HCT116 (cell line): ENCODE results near the gene TNNI2. TPM values are rescaled to one million over a fixed set of nuclear protein-coding genes. Genes with fewer than 3 reads are reported as not detected.
"Not testable (repeated sequence)": the region's sequence is repeated elsewhere in the genome, so short reads cannot be mapped to it uniquely, and the experiment has no call there.

Experiments
- ATAC-seq: fragments of 200-7000 bp; cut with Tn5 transposase; 2 replicates; pipeline ENCODE4 v1.9.1; 2020; ENCODE audit warnings: mild to moderate bottlenecking, moderate library complexity
- BruUV-seq: library from RNA; stranded (reverse); fragments of 400-500 nt; replicated peaks from 2 replicates; lab custom pipeline; 2021; lab: Mats Ljungman, UMichigan
- CTCF ChIA-PET: fragments of 300-600 bp; sonication (Branson Sonifier 250); formaldehyde crosslinking; loops from one replicate; lab custom pipeline; 2021; ENCODE audit warnings: antibody characterized with exemption; lab: Charles Lee
- POLR2A ChIA-PET: fragments of 300-600, 350-600 bp; sonication (Branson Sonifier 250); formaldehyde crosslinking; loops from one replicate; lab custom pipeline; 2021; ENCODE audit warnings: antibody characterized with exemption; lab: Charles Lee
- RAD21 ChIA-PET, 2 experiments: fragments of 300-600 bp; sonication (Branson Sonifier 250); formaldehyde crosslinking; loops; one replicate each; lab custom pipeline; 2023; ENCODE audit warnings: low total read pairs in 2 of 2; ENCODE audit not compliant: uncharacterized antibody in 2 of 2, unreplicated experiment in 2 of 2, low non-redundant PET in 1 of 2; lab: Charles Lee
- DNase-seq: peaks from one replicate; pipeline ENCODE4 v3.0.0-alpha.2; 2010; ENCODE audit warnings: low read depth, low spot score
- H2AFZ ChIP-seq: fragments of 200-600 bp; shearing (Covaris generic), sonication (generic); 2 replicates; pipeline ENCODE4 v1.6.1; 2017; ENCODE audit warnings: low read depth, mixed run types, mixed read lengths, antibody characterized with exemption, low read length; ENCODE audit not compliant: poor library complexity, severe bottlenecking
- H3K27ac ChIP-seq: 2 replicates; pipeline ENCODE4 v1.5.1; 2012; ENCODE audit warnings: low read depth, low read length
- H3K27me3 ChIP-seq: fragments of 200-600 bp; sonication (generic); 2 replicates; pipeline ENCODE4 v1.6.1; 2016; ENCODE audit warnings: mixed run types, low read length, mixed read lengths; ENCODE audit not compliant: insufficient read depth
- H3K36me3 ChIP-seq, 2 experiments: fragments of 200-500 bp in 1 of 2; fragments of 200-600 bp in 1 of 2; sonication (Bioruptor generic) in 1 of 2; sonication (generic) in 1 of 2; 2 replicates each; pipeline versions ENCODE4 v1.5.1 to v1.6.1; 2014 to 2016; ENCODE audit warnings: low read length in 2 of 2, inconsistent platforms in 1 of 2, mixed read lengths in 1 of 2, mixed run types in 1 of 2; ENCODE audit not compliant: insufficient read depth in 2 of 2, control insufficient read depth in 1 of 2
- H3K4me1 ChIP-seq, 2 experiments: fragments of 200-600 bp in 1 of 2; sonication (generic) in 1 of 2; 2 replicates each; pipeline versions ENCODE4 v1.5.1 to v1.6.1; 2012 to 2017; ENCODE audit warnings: low read length in 2 of 2, inconsistent platforms in 1 of 2, mild to moderate bottlenecking in 1 of 2, mixed read lengths in 1 of 2, mixed run types in 1 of 2, moderate library complexity in 1 of 2; ENCODE audit not compliant: insufficient read depth in 2 of 2, control insufficient read depth in 1 of 2
- H3K4me2 ChIP-seq: fragments of 200-600 bp; sonication (generic); 2 replicates; pipeline ENCODE4 v1.6.1; 2017; ENCODE audit warnings: mixed run types, low read length, mixed read lengths
- H3K4me3 ChIP-seq, 2 experiments: fragments of 200-600 bp in 1 of 2; sonication (generic) in 1 of 2; replicated peaks in 1 of 2; 2 replicates each; pipeline ENCODE4 v1.5.1; 2011 to 2016; ENCODE audit warnings: low read length in 2 of 2, control low read depth in 1 of 2, low read depth in 1 of 2, mild to moderate bottlenecking in 1 of 2, mixed read lengths in 1 of 2, mixed run types in 1 of 2
- H3K79me2 ChIP-seq: fragments of 200-600 bp; sonication (generic); 2 replicates; pipeline ENCODE4 v1.6.1; 2017; ENCODE audit warnings: mild to moderate bottlenecking, mixed run types, low read length, moderate library complexity, mixed read lengths; ENCODE audit not compliant: insufficient read depth
- H3K9ac ChIP-seq: fragments of 200-600 bp; sonication (generic); 2 replicates; pipeline ENCODE4 v1.6.1; 2016; ENCODE audit warnings: low read length, mixed read lengths
- H3K9me2 ChIP-seq: fragments of 200-600 bp; sonication (generic), shearing (Covaris generic); 2 replicates; pipeline ENCODE4 v1.6.1; 2017; ENCODE audit warnings: mixed run types, mild to moderate bottlenecking, moderate library complexity; ENCODE audit not compliant: insufficient read depth
- H3K9me3 ChIP-seq, 2 experiments: fragments of 200-500 bp in 1 of 2; fragments of 200-600 bp in 1 of 2; sonication (Bioruptor generic) in 1 of 2; sonication (generic) in 1 of 2; 2 replicates each; pipeline ENCODE4 v1.6.1; 2014 to 2017; ENCODE audit warnings: low read length in 2 of 2, mixed read lengths in 2 of 2, inconsistent platforms in 1 of 2, low read depth in 1 of 2, mild to moderate bottlenecking in 1 of 2, mixed run types in 1 of 2, moderate library complexity in 1 of 2; ENCODE audit not compliant: control insufficient read depth in 1 of 2, insufficient read depth in 1 of 2
- H4K20me1 ChIP-seq: fragments of 200-600 bp; sonication (generic), shearing (Covaris generic); 2 replicates; pipeline ENCODE4 v1.6.1; 2017; ENCODE audit warnings: mixed run types, mild to moderate bottlenecking, moderate library complexity; ENCODE audit not compliant: insufficient read depth
- CBX3 ChIP-seq: IDR thresholded peaks from 2 replicates; pipeline ENCODE4 v1.6.1; 2012; ENCODE audit warnings: low read depth
- CEBPB ChIP-seq: IDR thresholded peaks from 2 replicates; pipeline ENCODE4 v1.6.1; 2012; ENCODE audit warnings: low read depth
- ELF1 ChIP-seq: IDR thresholded peaks from 2 replicates; pipeline ENCODE4 v1.6.1; 2012; ENCODE audit warnings: low read depth, borderline replicate concordance
- EZH2 ChIP-seq: fragments of 200-600 bp; sonication (generic); IDR thresholded peaks from 2 replicates; pipeline ENCODE4 v1.6.1; 2017; ENCODE audit warnings: antibody characterized with exemption, mixed run types
- FOSL1 ChIP-seq: IDR thresholded peaks from 2 replicates; pipeline ENCODE4 v1.6.1; 2012; ENCODE audit warnings: low read depth
- JUND ChIP-seq: IDR thresholded peaks from 2 replicates; pipeline ENCODE4 v1.6.1; 2012
- POLR2A ChIP-seq: IDR thresholded peaks from 2 replicates; pipeline ENCODE4 v1.7.0; 2011; ENCODE audit warnings: borderline replicate concordance; ENCODE audit not compliant: insufficient read depth, insufficient read length; ENCODE audit errors: extremely low read depth
- RAD21 ChIP-seq: IDR thresholded peaks from 2 replicates; pipeline ENCODE4 v1.6.1; 2012; ENCODE audit warnings: low read depth, mild to moderate bottlenecking
- SRF ChIP-seq: IDR thresholded peaks from 2 replicates; pipeline ENCODE4 v1.6.1; 2012; ENCODE audit warnings: low read depth
- TCF7L2 ChIP-seq: IDR thresholded peaks from 2 replicates; pipeline ENCODE4 v1.7.0; 2011; ENCODE audit warnings: borderline replicate concordance, inconsistent platforms; ENCODE audit not compliant: insufficient read depth, insufficient read length; ENCODE audit errors: extremely low read depth
- YY1 ChIP-seq: IDR thresholded peaks from 2 replicates; pipeline ENCODE4 v1.6.1; 2011; ENCODE audit warnings: low read length, low read depth, moderate library complexity, mild to moderate bottlenecking; ENCODE audit not compliant: insufficient replicate concordance; ENCODE audit errors: extremely low read depth
- ZBTB33 ChIP-seq: IDR thresholded peaks from 2 replicates; pipeline ENCODE4 v1.6.1; 2011; ENCODE audit warnings: mild to moderate bottlenecking, low read length, moderate library complexity; ENCODE audit not compliant: insufficient replicate concordance; ENCODE audit errors: extremely low read depth
- intact Hi-C: fragments of 100-400 bp; cut with micrococcal nuclease; formaldehyde crosslinking; loops from 2 replicates; pipeline ENCODE4 v1.10.0; 2022
- total RNA-seq: library from RNA; stranded (reverse); gene quantifications from one replicate; pipeline ENCODE4 v1.2.1, GENCODE V29; 2021; ENCODE audit not compliant: unreplicated experiment
- TF ChIP-seq, protein P1 (sequence below): IDR thresholded peaks from 2 replicates; pipeline ENCODE4 v1.6.1; 2012

The TNNI2 gene
- total RNA-seq, 1 experiment from 2014 or later: not detected

GRCh38 chr11:1812801-1813200, 26.0 kb upstream of the TNNI2 start:
- Histone ChIP-seq H3K9me3 (no peaks in the 10 kb centered on the region), H3K36me3 (no peaks in the 10 kb centered on the region), H3K79me2 (no peaks in the 10 kb centered on the region), H3K4me3 (no peak overlapping the region), H3K9ac (no peak overlapping the region), H3K9me2 (no peaks in the 10 kb centered on the region), H3K4me1 (no peaks in the 10 kb centered on the region), H3K27me3 (no peaks in the 10 kb centered on the region), H4K20me1 (no peaks in the 10 kb centered on the region), H3K27ac (no peak overlapping the region), H3K4me2 (no peak overlapping the region), H2AFZ (no peak overlapping the region)
- no TSS peak for BruUV-seq
- ChIA-PET RAD21 (no interaction called here), POLR2A (no interaction called here), CTCF (no interaction called here)
- TF ChIP-seq, protein P1, sequence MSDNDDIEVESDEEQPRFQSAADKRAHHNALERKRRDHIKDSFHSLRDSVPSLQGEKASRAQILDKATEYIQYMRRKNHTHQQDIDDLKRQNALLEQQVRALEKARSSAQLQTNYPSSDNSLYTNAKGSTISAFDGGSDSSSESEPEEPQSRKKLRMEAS: no peak
- intact Hi-C loops: loop anchor here (5.0 kb wide), 1 partner anchor 100 kb away; no protein-coding TSS in a partner anchor
- ATAC-seq (no peak), DNase-seq (no peak)

DNA sequence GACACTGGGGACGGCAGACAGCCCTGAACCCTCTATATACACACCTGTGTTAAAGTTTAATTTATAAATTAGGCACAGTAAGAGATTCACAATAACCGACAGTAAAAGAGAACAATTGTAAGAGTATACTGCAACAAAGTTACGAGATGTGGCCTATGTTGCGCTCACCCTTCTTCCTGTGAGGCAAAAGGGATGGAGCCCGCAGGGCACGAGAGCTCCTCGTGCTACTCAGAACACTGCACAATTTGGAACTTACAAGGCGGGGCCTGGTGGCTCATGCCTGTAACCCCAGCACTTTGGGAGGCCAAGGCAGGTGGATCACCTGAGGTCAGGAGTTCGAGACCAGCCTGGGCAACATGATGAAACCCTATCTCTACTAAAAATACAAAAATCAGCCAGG, 25.4 kb upstream of the TNNI2 start:
- ATAC-seq, H3K79me2 ChIP-seq, BruUV-seq, H4K20me1 ChIP-seq, H3K9me2 ChIP-seq, H3K4me2 ChIP-seq, CTCF ChIA-PET, H3K9me3 ChIP-seq, H2AFZ ChIP-seq, H3K4me1 ChIP-seq, POLR2A ChIA-PET, H3K36me3 ChIP-seq, RAD21 ChIA-PET, H3K4me3 ChIP-seq, DNase-seq, H3K9ac ChIP-seq, H3K27ac ChIP-seq, H3K27me3 ChIP-seq: not testable (repeated sequence)
- intact Hi-C loops: loop anchor here (5.0 kb wide), 1 partner anchor 101 kb away; no protein-coding TSS in a partner anchor

DNA sequence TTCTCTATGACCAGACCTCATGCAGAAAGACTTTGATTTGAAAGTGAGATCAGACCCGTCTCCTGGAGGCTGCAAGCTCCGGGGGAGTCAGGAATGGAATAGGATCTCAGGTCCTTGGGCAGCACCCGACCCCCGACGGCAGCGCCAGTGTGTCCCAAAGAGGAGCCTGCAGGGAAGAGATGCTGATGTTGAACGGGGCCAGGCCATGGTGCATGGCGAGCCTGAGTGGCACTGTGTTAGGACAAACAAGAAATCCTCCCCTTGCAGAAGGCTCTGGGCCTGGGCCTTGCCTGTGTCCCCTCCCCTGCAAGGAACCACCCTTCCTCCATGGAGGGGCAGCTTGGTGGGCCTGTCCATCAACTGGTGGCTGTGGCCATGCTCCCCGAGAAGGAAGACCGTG, 24.1 kb upstream of the TNNI2 start:
- POLR2A ChIA-PET: no interaction called here
- Histone ChIP-seq H3K9me3 (peaks cover 4 to 6% of the 10 kb centered on the region in 2 experiments; a peak in 2 of 4 replicates), H3K27me3 (no peaks in the 10 kb centered on the region), H4K20me1 (no peaks in the 10 kb centered on the region), H3K79me2 (no peaks in the 10 kb centered on the region), H3K36me3 (no peaks in the 10 kb centered on the region), H3K9ac (no peak overlapping the region), H3K27ac (no peak overlapping the region), H3K4me2 (no peak overlapping the region), H2AFZ (no peak overlapping the region), H3K4me1 (no peaks in the 10 kb centered on the region), H3K9me2 (no peaks in the 10 kb centered on the region), H3K4me3 (no peak overlapping the region)
- CTCF ChIA-PET: no interaction called here
- ATAC-seq (no peak), DNase-seq (no peak)
- intact Hi-C loops: loop anchor here (5.0 kb wide), 1 partner anchor 102 kb away; no protein-coding TSS in a partner anchor
- BruUV-seq: no TSS peak
- RAD21 ChIA-PET: no interaction called here
- TF ChIP-seq CBX3 (no peak), YY1 (no peak), FOSL1 (no peak), SRF (no peak), EZH2 (no peak), RAD21 (no peak), ELF1 (no peak), ZBTB33 (no peak), CEBPB (no peak), JUND (no peak), POLR2A (no peak), TCF7L2 (no peak)
- TF ChIP-seq, protein P1: no peak
